Progenitor cell of endocrine pancreas (in vitro differentiated cells): Measurements from ENCODE around the gene APOBR. TPM values are rescaled to one million over a fixed set of nuclear protein-coding genes. Genes with fewer than 3 reads are reported as not detected.

ENCODE experiments used
- DNase-seq: peaks from one replicate; pipeline ENCODE4 v3.0.0; 2021; ENCODE audit warnings: low spot score; ENCODE audit not compliant: unreplicated experiment
- H3K27ac Mint-ChIP-seq: 2 replicates; pipeline ENCODE4 v1.8.0; 2021; ENCODE audit warnings: mild to moderate bottlenecking, moderate library complexity, mixed read lengths
- H3K27me3 Mint-ChIP-seq: 2 replicates; pipeline ENCODE4 v1.8.0; 2021; ENCODE audit warnings: mixed read lengths
- H3K36me3 Mint-ChIP-seq: 2 replicates; pipeline ENCODE4 v1.8.0; 2022; ENCODE audit warnings: mixed read lengths; ENCODE audit not compliant: insufficient read depth
- H3K4me1 Mint-ChIP-seq: 2 replicates; pipeline ENCODE4 v1.8.0; 2021; ENCODE audit warnings: low read depth, mixed read lengths
- H3K4me3 Mint-ChIP-seq: 2 replicates; pipeline ENCODE4 v1.8.0; 2021; ENCODE audit warnings: low read depth, mild to moderate bottlenecking, moderate library complexity, mixed read lengths
- H3K9me3 Mint-ChIP-seq: 2 replicates; pipeline ENCODE4 v1.8.0; 2021; ENCODE audit warnings: low read depth, mixed read lengths
- CTCF ChIP-seq: fragments of 200-600 bp; sonication (generic); IDR thresholded peaks from one replicate; pipeline ENCODE4 v1.5.0; 2021; ENCODE audit warnings: antibody characterized with exemption, mild to moderate bottlenecking; ENCODE audit not compliant: unreplicated experiment
- total RNA-seq: library from RNA; stranded (reverse); gene quantifications from 2 replicates; pipeline ENCODE4 v1.2.1, GENCODE V29; 2021

The APOBR gene
- total RNA-seq, 1 donor from 2014 or later = 0.22 TPM

DNA sequence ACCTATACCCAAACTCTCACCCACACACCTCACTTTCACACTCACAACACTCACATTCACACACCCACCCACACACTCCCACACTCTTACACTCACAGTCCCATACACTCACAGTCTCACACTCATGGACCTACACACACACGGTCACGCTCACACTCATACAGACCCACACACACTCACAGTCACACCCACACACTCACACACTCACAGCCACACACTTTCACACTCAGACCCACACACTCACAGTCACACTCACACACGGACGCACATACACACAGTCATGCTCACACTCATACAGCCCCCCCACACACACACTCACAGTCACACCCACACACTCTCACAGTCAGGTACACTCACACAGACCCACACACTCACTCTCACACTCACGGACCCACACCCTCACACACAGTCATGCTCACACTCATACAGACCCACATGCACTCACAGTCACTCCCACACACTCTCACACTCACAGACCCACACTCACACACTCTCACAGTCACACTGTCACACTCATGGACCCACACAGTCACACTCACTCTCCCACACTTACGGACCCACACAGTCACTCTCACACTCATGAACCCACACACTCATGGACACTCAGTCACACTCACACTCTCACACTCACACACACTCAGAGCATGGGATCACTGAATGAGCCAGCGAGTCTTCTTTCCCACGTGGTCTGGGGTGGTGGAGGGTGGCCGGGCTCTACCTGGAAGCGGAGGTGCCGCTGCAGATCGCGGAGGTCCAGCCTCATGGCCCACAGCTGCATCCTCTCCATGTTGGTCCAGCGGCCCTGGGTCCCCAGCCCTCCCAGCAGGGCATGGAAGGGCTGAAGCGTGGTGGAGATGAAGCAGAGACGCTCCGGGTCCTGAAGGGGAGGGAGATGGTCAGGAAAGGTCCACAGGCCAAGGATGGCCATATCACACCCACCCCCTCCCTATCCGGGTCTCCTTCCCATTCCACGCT, 7.1 kb downstream of the APOBR start:
- no peak for DNase-seq
- no peak overlapping the region for H3K27ac Mint-ChIP-seq
- no peaks in the 10 kb centered on the region for H3K36me3 Mint-ChIP-seq
- H3K27me3 Mint-ChIP-seq = peaks cover 22% of the 10 kb centered on the region
- no peaks in the 10 kb centered on the region for H3K9me3 Mint-ChIP-seq
- no peak for TF ChIP-seq CTCF
- no peaks in the 10 kb centered on the region for H3K4me1 Mint-ChIP-seq
- H3K4me3 Mint-ChIP-seq = no peak overlapping the region

GRCh38 chr16:28502290-28502689, 7.8 kb downstream of the APOBR start:
- peaks cover 19% of the 10 kb centered on the region for H3K27me3 Mint-ChIP-seq
- no peak for TF ChIP-seq CTCF

DNA sequence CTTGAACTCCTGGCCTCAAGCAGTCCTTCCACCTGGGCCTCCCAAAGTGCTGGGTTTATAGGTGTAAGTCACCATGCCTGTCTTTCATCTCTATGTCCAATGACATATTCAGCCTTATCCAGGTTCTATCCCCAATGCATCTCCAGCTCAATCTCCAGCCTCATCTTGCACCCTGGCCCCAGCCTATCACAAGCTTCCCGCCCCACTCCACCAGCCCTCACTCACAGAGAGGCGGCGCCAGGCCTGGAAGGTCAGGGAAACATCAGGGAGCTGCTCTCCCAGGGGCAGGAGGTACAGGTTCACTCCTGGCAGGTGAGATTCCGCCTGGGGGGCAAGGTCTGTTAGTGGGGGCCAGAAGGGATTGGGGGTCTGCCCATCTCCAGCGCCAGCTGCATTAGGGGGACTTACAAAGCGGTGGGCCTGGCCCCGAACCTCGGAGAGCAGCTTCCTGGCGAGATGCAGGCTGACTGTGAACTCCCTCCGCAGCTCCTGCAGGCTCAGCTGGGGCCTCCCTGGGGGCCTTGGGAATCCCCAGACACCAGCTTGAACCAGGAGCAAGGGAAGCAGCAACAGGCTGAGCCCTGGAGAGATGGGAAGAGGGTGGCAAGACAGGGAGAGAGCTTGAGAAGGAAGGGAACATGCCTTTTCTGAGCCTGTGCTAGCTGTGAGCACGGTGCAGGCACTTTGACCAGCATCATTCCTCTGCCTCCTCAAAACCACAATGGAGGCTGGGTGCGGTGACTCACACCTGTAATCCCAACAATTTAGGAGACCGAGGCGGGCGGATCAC, 9.2 kb downstream of the APOBR start:
- Mint-ChIP-seq H3K4me3 (no peak overlapping the region), H3K9me3 (no peaks in the 10 kb centered on the region), H3K4me1 (no peaks in the 10 kb centered on the region), H3K27me3 (peaks cover 16% of the 10 kb centered on the region), H3K36me3 (no peaks in the 10 kb centered on the region), H3K27ac (no peak overlapping the region)
- TF ChIP-seq CTCF = no peak
- DNase-seq = no peak

More at GRCh38 chr16:28502290-28502689, 7.8 kb downstream of the APOBR start:
- Mint-ChIP-seq H3K4me1 (no peaks in the 10 kb centered on the region), H3K27ac (no peak overlapping the region), H3K4me3 (no peak overlapping the region), H3K9me3 (no peaks in the 10 kb centered on the region), H3K36me3 (no peaks in the 10 kb centered on the region)
- no peak for DNase-seq

GRCh38 chr16:28504707-28505404, 10.4 kb downstream of the APOBR start:
- DNase-seq = no peak
- no peaks in the 10 kb centered on the region for H3K4me1 Mint-ChIP-seq
- no peak for TF ChIP-seq CTCF
- no peak overlapping the region for H3K4me3 Mint-ChIP-seq
- no peaks in the 10 kb centered on the region for H3K36me3 Mint-ChIP-seq
- peaks cover 16% of the 10 kb centered on the region for H3K27me3 Mint-ChIP-seq
- no peak overlapping the region for H3K27ac Mint-ChIP-seq
- no peaks in the 10 kb centered on the region for H3K9me3 Mint-ChIP-seq
